ENCODE results near the gene DOCK9. TPM values are rescaled to one million over a fixed set of nuclear protein-coding genes. Genes with fewer than 3 reads are reported as not detected.

DOCK9 gene
- total RNA-seq, 4 donors from 2014 or later: 94.7 to 240 (median 150) TPM

- no peaks in the 10 kb centered on the region for H3K27me3 ChIP-seq
- intact Hi-C loops (cut with DNase I): no loop called here
- no peaks in the 10 kb centered on the region for H3K9me3 ChIP-seq
- DNase-seq: no peak
- 73 to 74% methylated on average over 5 of the region's 5 CpGs for WGBS, 2 donors
- H3K4me3 ChIP-seq: no peak overlapping the region
- peaks cover 0 to 26% (median 0%) of the 10 kb centered on the region in 3 donors for H3K4me1 ChIP-seq
- no peak overlapping the region for H3K27ac ChIP-seq
- no peak for TF ChIP-seq CTCF (IDR thresholded peaks at IDR 0.05)
- TF ChIP-seq POLR2A (IDR thresholded peaks at IDR 0.05): no peak
- peaks cover 0 to 86% (median 0%) of the 10 kb centered on the region in 3 donors for H3K36me3 ChIP-seq
Observed at GRCh38 chr13:98892821-98893220, 85.0 kb downstream of the DOCK9 start.

DNA sequence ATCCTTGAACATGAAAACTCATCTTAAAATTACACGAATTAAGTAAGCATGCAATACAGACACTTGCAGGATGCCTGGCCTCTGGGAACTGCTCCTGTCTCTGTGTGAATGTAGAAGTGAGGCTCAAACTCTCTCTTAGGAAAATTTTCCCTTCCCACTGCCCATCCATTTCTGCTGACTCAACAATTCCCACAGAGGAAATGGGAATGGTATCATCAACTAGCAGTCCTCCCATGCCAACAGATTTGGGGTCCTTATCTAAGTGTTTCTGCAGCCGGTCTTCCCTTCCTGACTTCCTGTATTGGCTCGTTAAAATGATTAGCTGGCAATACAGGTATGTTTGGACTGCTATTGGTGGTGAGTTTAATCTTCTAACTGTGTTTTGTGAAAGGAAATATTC is 85.8 kb downstream of the DOCK9 start:
- 74 to 75% methylated on average over 3 of the region's 3 CpGs for WGBS, 2 donors
- no peak overlapping the region for H3K27ac ChIP-seq
- H3K36me3 ChIP-seq: peaks cover 0 to 86% (median 0%) of the 10 kb centered on the region in 3 donors
- no peaks in the 10 kb centered on the region for H3K9me3 ChIP-seq
- DNase-seq: no peak
- no peak for TF ChIP-seq CTCF (IDR thresholded peaks at IDR 0.05)
- no peak for TF ChIP-seq POLR2A (IDR thresholded peaks at IDR 0.05)
- no peaks in the 10 kb centered on the region for H3K27me3 ChIP-seq
- H3K4me3 ChIP-seq: no peak overlapping the region
- intact Hi-C loops (cut with DNase I): no loop called here
- H3K4me1 ChIP-seq: peaks cover 0 to 26% (median 0%) of the 10 kb centered on the region in 3 donors

DNA sequence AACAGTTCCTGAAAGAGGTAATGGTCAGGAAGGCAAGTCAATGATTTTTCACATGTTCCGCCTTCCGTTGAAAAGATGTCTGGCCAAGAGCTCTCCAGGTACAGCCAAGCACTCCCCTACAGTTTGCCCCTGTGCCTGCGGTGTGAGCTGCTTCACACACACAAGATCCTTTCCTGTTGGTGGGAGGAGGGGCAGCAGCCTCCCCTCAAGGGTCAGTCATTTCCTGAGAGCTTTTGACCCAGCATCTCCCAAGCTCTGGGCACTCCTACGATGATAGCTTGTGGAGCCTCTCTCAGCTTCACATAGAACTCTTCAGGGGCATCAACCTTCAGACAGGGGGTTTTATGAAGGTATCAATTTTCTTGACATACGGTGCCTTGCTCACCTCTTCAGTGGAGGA is 86.9 kb downstream of the DOCK9 start:
- no peaks in the 10 kb centered on the region for H3K27me3 ChIP-seq
- TF ChIP-seq POLR2A (IDR thresholded peaks at IDR 0.05): no peak
- no peak for TF ChIP-seq CTCF (IDR thresholded peaks at IDR 0.05)

GRCh38 chr13:98890186-98890585 is 87.7 kb downstream of the DOCK9 start:
- H3K9me3 ChIP-seq: no peaks in the 10 kb centered on the region
- peaks cover 0 to 86% (median 7%) of the 10 kb centered on the region in 3 donors for H3K36me3 ChIP-seq
- WGBS, 2 donors: 38 to 61% methylated on average over 8 of the region's 8 CpGs
- H3K4me1 ChIP-seq: peaks cover 0 to 26% (median 0%) of the 10 kb centered on the region in 3 donors
- DNase-seq: no peak
- intact Hi-C loops (cut with DNase I): no loop called here
- TF ChIP-seq CTCF (IDR thresholded peaks at IDR 0.05) (no peak), POLR2A (IDR thresholded peaks at IDR 0.05) (no peak)
- H3K27ac ChIP-seq: peak overlapping the region in 2 of 4 donors; percentile 55 to 82
- H3K27me3 ChIP-seq: no peaks in the 10 kb centered on the region
- H3K4me3 ChIP-seq: no peak overlapping the region

More for the DNA sequence above, 86.9 kb downstream of the DOCK9 start:
- Histone ChIP-seq H3K27ac (peak overlapping the region in 2 of 4 donors; percentile 55 to 82), H3K4me1 (peaks cover 0 to 26% (median 0%) of the 10 kb centered on the region in 3 donors), H3K9me3 (no peaks in the 10 kb centered on the region), H3K4me3 (no peak overlapping the region), H3K36me3 (peaks cover 0 to 86% (median 3%) of the 10 kb centered on the region in 3 donors)
- WGBS, 2 donors: 82 to 83% methylated on average over 5 of the region's 5 CpGs
- intact Hi-C loops (cut with DNase I): no loop called here
- DNase-seq: no peak

DNA sequence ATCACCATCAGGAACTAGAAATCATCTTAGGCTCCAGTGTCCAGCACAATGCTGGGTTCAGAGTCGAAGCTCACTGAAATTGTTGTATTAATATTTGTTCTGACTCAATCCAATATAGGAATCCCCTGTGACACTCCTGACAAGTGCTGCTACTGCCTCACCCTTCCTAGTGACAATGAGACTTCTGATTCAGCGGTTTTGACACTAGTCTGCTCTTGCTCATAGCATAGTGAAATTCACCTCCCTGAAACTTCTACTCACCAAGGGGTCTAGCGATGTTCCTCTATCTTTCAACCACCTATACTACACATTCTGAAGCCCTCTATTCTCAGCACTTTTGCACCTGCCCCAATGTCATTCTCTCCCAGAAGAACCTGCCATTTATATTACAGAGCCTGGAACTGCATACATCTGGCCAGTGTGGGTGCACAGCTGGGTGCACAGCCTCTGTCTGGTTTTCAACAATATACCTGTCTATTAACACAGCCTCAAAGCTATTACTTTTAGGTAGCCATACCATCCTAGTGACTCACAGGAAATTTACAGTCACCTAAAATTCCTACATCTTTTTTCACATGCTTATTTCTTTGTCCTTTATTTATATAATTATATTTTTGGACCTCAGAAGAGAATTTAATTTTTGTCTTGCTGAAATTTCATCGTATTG is 88.3 kb downstream of the DOCK9 start:
- Histone ChIP-seq H3K27ac (peak overlapping the region in 2 of 4 donors; percentile 55 to 82), H3K4me3 (no peak overlapping the region), H3K27me3 (no peaks in the 10 kb centered on the region), H3K4me1 (peaks cover 0 to 26% (median 0%) of the 10 kb centered on the region in 3 donors), H3K36me3 (peaks cover 0 to 86% (median 7%) of the 10 kb centered on the region in 3 donors), H3K9me3 (no peaks in the 10 kb centered on the region)
- DNase-seq: no peak
- WGBS, 2 donors: 84 to 86% methylated on average over 4 of the region's 4 CpGs
- intact Hi-C loops (cut with DNase I): no loop called here
- no peak for TF ChIP-seq CTCF (IDR thresholded peaks at IDR 0.05)
- TF ChIP-seq POLR2A (IDR thresholded peaks at IDR 0.05): no peak

Measured in esophagus squamous epithelium (tissue), 5 donors.